CD4-positive, alpha-beta T cell treated with Interleukin-2 at 100 ng/mL for 4 hours (primary cell): ENCODE measurements around the gene NCS1.
"Not testable (repeated sequence)": the region's sequence is repeated elsewhere in the genome, so short reads cannot be mapped to it uniquely, and the experiment has no call there.

Experiments used
- DNase-seq: peaks from one replicate; pipeline ENCODE4 v3.0.0-alpha.2; 2020; ENCODE audit warnings: low spot score

The NCS1 gene

GRCh38 chr9:130262771-130263170 is 90.6 kb downstream of the NCS1 start:
- no peak for DNase-seq

- DNase-seq, result no peak
These were observed 91.6 kb downstream of the NCS1 start for GRCh38 chr9:130263601-130264413.

DNA sequence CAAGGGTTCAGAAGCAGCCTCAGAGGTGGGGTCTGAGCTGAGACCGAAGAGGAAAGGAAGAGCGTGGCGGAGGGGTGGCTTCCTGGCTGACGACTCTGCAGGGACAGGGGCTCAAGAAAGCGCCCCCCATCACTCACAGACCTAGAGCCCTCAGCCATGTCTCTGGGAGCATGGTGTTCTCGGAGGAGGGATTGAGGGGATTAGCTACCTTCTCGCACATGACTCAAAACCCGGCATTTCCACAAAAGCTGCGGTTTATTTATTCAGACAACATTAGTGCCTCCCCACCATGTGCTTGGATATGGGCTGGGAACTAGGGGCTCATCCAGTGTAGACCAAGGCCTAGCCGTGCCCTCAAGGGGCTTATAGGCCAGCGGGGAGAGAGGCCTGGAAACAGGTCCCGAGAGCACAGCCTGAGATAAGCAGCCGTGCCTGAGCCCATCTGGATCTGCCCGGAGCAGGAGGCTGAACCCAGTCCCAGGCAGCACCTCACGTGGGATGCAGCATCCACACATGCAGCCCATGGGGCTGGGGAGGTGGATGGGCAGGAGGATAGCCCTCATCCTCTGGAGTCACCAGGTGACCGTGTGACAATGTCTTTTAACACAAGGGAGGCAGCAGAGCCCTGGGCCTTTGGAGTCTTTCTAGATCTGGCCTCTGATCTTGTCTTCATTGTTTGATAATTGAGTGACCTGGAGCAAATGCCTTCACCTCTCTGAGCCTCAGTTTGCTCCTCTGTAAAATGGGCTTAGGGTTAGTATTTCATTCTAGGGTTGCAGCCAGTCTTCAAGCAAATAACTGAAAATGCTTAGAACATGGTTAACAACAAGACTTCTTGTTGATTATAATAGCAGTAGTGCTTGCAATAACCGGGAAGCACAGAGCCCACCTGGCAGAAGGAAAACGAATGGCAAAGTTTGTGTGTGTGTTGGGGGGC is 92.5 kb downstream of the NCS1 start:
- DNase-seq, result no peak

GRCh38 chr9:130265431-130266235 is 93.4 kb downstream of the NCS1 start, which contains the start of gene HMCN2:
Gene HMCN2, plus strand, starts transcription at chr9:130265760. Its CDS starts 119 bp downstream, at chr9:130265879.
- DNase-seq, result no peak

- DNase-seq, result no peak
These were observed 94.3 kb downstream of the NCS1 start for GRCh38 chr9:130266236-130267098.

GRCh38 chr9:130267930-130268329 is 95.7 kb downstream of the NCS1 start:
- DNase-seq, result no peak

DNA sequence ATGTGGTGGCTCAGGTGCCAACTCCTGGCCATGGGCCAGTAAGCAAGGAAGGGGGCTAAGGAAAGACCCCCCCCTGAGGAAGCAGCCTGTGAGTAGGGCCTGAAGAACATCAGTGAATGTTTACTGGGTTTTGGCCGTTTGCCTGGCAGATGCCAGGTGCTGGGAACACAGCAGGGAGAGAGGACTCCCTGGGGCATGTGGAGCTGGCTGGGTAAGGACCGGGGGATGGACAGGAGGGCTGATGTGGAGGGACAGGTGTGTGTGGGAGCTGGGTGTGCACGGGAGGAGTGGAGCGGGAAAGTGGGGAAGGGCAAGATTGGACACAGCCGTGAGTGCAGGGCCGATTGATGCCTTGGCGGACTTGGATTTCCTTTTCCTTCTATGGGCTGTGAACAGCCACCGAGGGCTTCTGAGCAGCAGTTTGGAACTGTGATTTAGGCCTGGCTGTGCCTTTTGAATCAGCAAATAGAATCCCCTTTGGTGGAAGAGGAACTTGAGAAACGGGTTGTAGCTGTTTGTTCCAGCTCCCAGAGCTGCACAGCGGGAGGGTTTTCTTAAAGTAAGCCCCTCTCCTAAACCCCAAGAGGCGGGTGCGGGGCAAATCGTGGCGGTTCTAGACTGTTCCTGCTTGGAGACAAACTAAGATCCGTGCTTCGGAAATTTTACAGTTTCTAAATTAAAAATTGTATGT is 96.5 kb downstream of the NCS1 start:
- DNase-seq, result no peak

DNA sequence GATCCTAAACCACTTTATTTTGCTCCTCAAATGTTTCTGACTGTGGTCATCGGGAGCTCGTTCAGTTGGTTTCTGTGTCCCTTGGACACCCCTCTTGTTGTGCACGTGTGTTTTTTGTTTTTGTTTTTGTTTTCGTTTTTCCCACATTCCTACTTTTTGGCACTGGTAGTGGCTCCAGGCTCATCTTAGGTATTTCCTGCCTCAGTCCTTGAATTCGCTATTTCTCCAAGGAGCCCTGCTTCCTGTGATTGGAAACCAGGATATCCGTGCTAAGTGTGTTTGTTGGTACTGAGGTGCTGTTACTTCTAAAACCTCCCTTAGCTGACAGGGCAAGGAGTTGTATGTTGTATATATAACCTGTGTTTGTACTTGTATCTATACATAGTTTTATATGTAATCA is 99.3 kb downstream of the NCS1 start:
- DNase-seq, result no peak

DNA sequence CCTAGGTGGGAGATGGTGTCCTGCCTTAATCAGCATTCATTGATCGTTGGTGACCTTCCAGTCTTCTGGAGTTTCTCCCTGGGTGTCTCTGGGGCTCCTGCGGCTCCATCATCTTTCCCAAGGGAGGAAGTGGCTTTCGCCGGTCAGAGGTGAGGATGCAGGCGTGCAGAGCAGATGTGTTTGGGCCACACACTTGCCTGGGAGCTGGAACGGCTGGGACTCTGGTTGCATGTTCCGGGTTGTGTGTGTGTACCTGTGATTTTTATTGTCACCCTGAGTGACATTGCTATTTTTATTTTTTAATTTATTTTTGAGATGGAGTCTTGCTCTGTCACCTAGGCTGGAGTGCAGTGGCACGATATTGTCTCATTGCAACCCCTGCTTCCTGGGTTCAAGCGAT is 103.0 kb downstream of the NCS1 start:
- no peak for DNase-seq

DNA sequence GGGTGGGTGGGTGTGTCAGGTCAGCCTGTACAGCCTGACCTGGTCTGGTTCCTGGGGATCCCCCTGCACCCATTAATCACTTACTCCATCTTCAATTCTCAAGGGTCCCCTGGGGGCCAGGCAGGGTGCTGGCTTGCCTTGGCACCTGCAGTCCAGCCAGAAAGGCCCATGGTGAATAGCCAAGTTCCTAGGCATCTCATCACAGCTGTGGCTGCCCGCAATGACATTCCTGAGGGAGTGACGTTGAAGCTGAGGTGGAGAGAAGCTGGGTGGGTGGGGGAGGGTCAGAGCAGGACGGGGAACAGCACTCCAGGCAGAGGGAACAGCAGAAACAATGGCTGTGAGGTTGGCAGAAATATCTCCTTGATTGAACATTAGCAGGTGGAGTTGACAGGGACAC is 103.9 kb downstream of the NCS1 start:
- DNase-seq, result no peak

- DNase-seq, result no peak
These were observed 104.8 kb downstream of the NCS1 start for GRCh38 chr9:130276955-130277354.

DNA sequence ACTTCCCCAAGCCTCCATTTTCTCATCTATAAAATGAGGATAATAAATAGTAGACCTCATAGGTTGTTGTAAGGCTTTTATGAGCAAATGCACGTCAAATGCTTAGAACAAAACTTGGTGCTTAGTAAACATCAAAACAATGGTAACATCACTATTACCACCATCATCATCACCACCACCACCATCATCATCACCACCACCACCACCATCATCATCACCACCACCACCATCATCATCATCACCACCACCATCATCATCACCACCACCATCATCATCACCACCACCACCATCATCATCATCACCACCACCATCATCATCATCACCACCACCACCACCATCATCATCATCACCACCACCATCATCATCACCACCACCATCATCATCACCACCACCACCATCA is 105.3 kb downstream of the NCS1 start:
- not testable (repeated sequence) for DNase-seq

DNA sequence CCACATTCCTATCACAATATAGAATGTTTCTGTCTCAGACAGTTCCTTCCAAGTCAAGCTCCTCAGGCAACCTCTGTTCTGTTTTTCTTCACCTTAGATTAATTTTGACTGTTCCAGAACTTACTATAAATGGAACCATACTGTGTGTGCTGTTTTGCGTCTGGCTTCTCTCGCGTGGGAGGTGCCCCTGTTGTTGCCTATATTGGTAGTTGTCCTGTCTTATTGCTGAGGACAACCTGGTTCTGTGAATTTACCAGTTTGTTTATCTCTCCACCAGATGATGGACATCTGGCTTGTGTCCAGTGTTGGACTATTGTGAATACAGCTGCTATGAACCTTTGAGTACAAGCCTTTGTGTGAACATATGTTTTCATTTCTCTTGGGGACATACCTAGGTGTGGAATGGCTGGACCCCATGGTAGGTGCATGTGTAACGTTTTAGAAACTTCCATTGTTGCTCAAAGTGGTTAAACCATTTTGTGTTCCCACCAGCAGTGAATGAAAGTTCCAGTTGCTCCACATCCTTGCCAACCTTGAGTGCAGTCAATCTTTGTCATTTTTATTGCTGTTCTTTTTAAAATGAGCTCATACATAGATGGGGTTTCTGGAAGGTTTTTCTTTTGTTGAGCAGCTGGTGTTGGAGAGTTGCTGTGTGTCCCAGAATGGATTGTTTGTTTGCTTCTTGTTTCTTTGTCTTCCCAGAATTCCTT is 111.5 kb downstream of the NCS1 start:
- DNase-seq, result no peak

- no peak for DNase-seq
These were observed 112.0 kb downstream of the NCS1 start for GRCh38 chr9:130284249-130284625.

DNA sequence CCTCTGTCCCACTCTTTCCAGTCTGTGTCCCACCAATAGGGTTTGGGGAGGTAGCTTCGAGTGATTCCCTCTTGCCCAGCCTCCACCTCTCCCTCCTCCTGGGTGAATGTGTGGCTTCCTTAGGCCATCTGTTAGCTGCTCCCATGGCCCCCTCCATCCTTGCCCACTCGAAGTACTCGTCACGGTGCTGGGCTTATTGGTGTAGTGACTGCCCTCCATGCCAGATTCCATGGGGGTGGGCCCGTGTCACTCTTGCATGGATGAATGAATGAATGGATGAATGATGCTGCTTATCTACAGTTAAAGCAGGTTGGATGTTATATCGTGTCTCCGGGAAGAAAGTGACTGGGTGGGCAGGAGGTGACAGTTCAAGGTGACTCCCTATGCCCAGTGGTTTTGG is 112.5 kb downstream of the NCS1 start:
- DNase-seq, result no peak

GRCh38 chr9:130285271-130285670 is 113.1 kb downstream of the NCS1 start:
- DNase-seq, result no peak

GRCh38 chr9:130286072-130286770 is 114.0 kb downstream of the NCS1 start:
- DNase-seq, result no peak
